ENCODE results near the gene AVEN. TPM values are rescaled to one million over a fixed set of nuclear protein-coding genes. Genes with fewer than 3 reads are reported as not detected.

Gene AVEN
- total and polyA plus RNA-seq, 2 of the 8 experiments (the other 6 are each of a cell fraction or from before 2014, with no cell fraction given), result 5.5 to 17.0 TPM

- TF ChIP-seq CHD7 (IDR thresholded peaks at IDR 0.05; ENCODE audit: insufficient replicate concordance, low read length) (no peak), RFX5 (IDR thresholded peaks at IDR 0.05; ENCODE audit: borderline replicate concordance, low read depth, low read length) (no peak), SP1 (IDR thresholded peaks at IDR 0.05; ENCODE audit: low read depth, low read length) (no peak), ZNF274 (IDR thresholded peaks at IDR 0.05; ENCODE audit: borderline replicate concordance, extremely low read depth, low read length) (no peak), E2F6 (IDR thresholded peaks at IDR 0.05) (no peak), CEBPB (IDR thresholded peaks at IDR 0.05; ENCODE audit: low read depth, low read length) (no peak), MAFK (IDR thresholded peaks at IDR 0.05; ENCODE audit: low read depth, low read length) (no peak), CTBP2 (IDR thresholded peaks at IDR 0.05; ENCODE audit: borderline replicate concordance, insufficient read depth, insufficient read length, low read length) (no peak), CBX8 (IDR thresholded peaks at IDR 0.05; ENCODE audit: borderline replicate concordance, low read depth, low read length) (no peak)
Observed at GRCh38 chr15:33910741-33911140, 128.3 kb downstream of the AVEN start (continued).

Measured in H1 (cell line).